GM10266 (cell line): ENCODE results near the gene B9D1.

Experiments
- DNase-seq: peaks from one replicate; pipeline ENCODE4 v3.0.0; 2012; ENCODE audit errors: extremely low spot score
- CTCF ChIP-seq: IDR thresholded peaks from 2 replicates; pipeline ENCODE4 v1.5.1; 2012; ENCODE audit warnings: mild to moderate bottlenecking, low read depth; ENCODE audit not compliant: control insufficient read depth, insufficient read depth; ENCODE audit errors: missing control alignments

Gene B9D1

GRCh38 chr17:19336938-19337711, 25.4 kb downstream of the B9D1 start:
- no peak for TF ChIP-seq CTCF
- no peak for DNase-seq

GRCh38 chr17:19335951-19336631, 26.4 kb downstream of the B9D1 start:
- TF ChIP-seq CTCF, result no peak
- no peak for DNase-seq

GRCh38 chr17:19334331-19334730, 28.2 kb downstream of the B9D1 start:
- no peak for TF ChIP-seq CTCF
- no peak for DNase-seq

- DNase-seq, result no peak
- TF ChIP-seq CTCF, result no peak
Measured at GRCh38 chr17:19333736-19334290, 28.7 kb downstream of the B9D1 start.

GRCh38 chr17:19333132-19333440, 29.4 kb downstream of the B9D1 start:
- TF ChIP-seq CTCF, result no peak
- DNase-seq, result no peak

- DNase-seq, result no peak
- TF ChIP-seq CTCF, result no peak
Measured at GRCh38 chr17:19332371-19333131, 30.0 kb downstream of the B9D1 start.
